Fibroblast of lung (primary cell): Measurements from ENCODE around the gene DRD4. TPM values are rescaled to one million over a fixed set of nuclear protein-coding genes. Genes with fewer than 3 reads are reported as not detected.
A peak's percentile ranks its signal among the peaks of the same experiment; 100 is the strongest.

Experiments used
- DNase-seq, 2 donors: peaks; one replicate each; pipeline versions ENCODE4 v3.0.0 to v3.0.0-alpha.2; 2010; ENCODE audit warnings: low read depth in 2 of 2
- H2AFZ ChIP-seq: 2 replicates; pipeline ENCODE4 v1.5.1; 2012; ENCODE audit warnings: low read length, control low read depth, inconsistent platforms
- H3K27ac ChIP-seq: 2 replicates; pipeline ENCODE4 v1.5.1; 2011; ENCODE audit warnings: low read length, control low read depth; ENCODE audit not compliant: insufficient read depth
- H3K27me3 ChIP-seq: 2 replicates; pipeline ENCODE4 v1.5.1; 2011; ENCODE audit warnings: mild to moderate bottlenecking, low read length; ENCODE audit not compliant: control insufficient read depth, insufficient read depth
- H3K36me3 ChIP-seq: 2 replicates; pipeline ENCODE4 v1.5.1; 2011; ENCODE audit warnings: low read length; ENCODE audit not compliant: control insufficient read depth, insufficient read depth
- H3K4me1 ChIP-seq: 2 replicates; pipeline ENCODE4 v1.5.1; 2011; ENCODE audit warnings: low read length; ENCODE audit not compliant: control insufficient read depth, insufficient read depth; ENCODE audit errors: extremely low read depth
- H3K4me2 ChIP-seq: 2 replicates; pipeline ENCODE4 v1.5.1; 2011; ENCODE audit warnings: low read length, control low read depth; ENCODE audit not compliant: insufficient read depth; ENCODE audit errors: extremely low read depth
- H3K4me3 ChIP-seq, 4 experiments: fragments of 200-600 bp in 1 of 4; sonication (generic) in 1 of 4; replicated peaks in 1 of 4; 2 replicates each; pipeline ENCODE4 v1.5.1; 2011 to 2016; ENCODE audit warnings: low read length in 4 of 4, low read depth in 3 of 4, mild to moderate bottlenecking in 3 of 4, control low read depth in 2 of 4, inconsistent platforms in 1 of 4, mixed read lengths in 1 of 4; ENCODE audit not compliant: insufficient read depth in 1 of 4; ENCODE audit errors: control extremely low read depth in 1 of 4
- H3K79me2 ChIP-seq: 2 replicates; pipeline ENCODE4 v1.5.1; 2012; ENCODE audit warnings: mild to moderate bottlenecking, low read length, inconsistent platforms; ENCODE audit not compliant: control insufficient read depth, insufficient read depth
- H3K9ac ChIP-seq: 2 replicates; pipeline ENCODE4 v1.5.1; 2011; ENCODE audit warnings: mild to moderate bottlenecking, low read length, control low read depth; ENCODE audit not compliant: insufficient read depth
- H3K9me3 ChIP-seq: 2 replicates; pipeline ENCODE4 v1.5.1; 2012; ENCODE audit warnings: low read depth, low read length; ENCODE audit not compliant: control insufficient read depth, insufficient read depth
- H4K20me1 ChIP-seq: 2 replicates; pipeline ENCODE4 v1.5.1; 2011; ENCODE audit warnings: low read length; ENCODE audit not compliant: control insufficient read depth, insufficient read depth; ENCODE audit errors: extremely low read depth
- CTCF ChIP-seq, 2 donors: IDR thresholded peaks in 1 of 2; conservative IDR thresholded peaks in 1 of 2; 1 replicate in 1 of 2; 2 replicates in 1 of 2; pipeline ENCODE4 v1.5.1; 2011 to 2012; ENCODE audit warnings: low read length in 2 of 2, control low read depth in 1 of 2, inconsistent platforms in 1 of 2, low read depth in 1 of 2, mild to moderate bottlenecking in 1 of 2
- EZH2 ChIP-seq: IDR thresholded peaks from 2 replicates; pipeline ENCODE4 v1.5.1; 2012; ENCODE audit warnings: low read length, control low read depth, mild to moderate bottlenecking; ENCODE audit errors: missing control alignments
- polyA plus RNA-seq, 2 donors: library from polyadenylated mRNA; depleted of rRNA in 1 of 2; stranded (reverse) in 1 of 2; unstranded in 1 of 2; fragments of >200 nt; gene quantifications; 2 replicates each; pipeline ENCODE4 v1.2.1, GENCODE V29; 2011 to 2012; ENCODE audit warnings: missing spikeins in 1 of 2
- total RNA-seq: library from RNA; depleted of rRNA; stranded (reverse); fragments of >200 nt; gene quantifications from 2 replicates; pipeline ENCODE4 v1.2.1, GENCODE V29; 2014

Gene DRD4
- total and polyA plus RNA-seq, 2 donors (not counting 1 experiment from before 2014, with no cell fraction given): 0.17 TPM; not detected in 1

- Histone ChIP-seq H3K27ac (no peak overlapping the region), H3K9me3 (no peaks in the 10 kb centered on the region), H3K4me1 (no peaks in the 10 kb centered on the region), H3K4me2 (no peak overlapping the region), H3K4me3 (no peak overlapping the region), H3K36me3 (peaks cover 61% of the 10 kb centered on the region), H3K27me3 (no peaks in the 10 kb centered on the region), H2AFZ (no peak overlapping the region), H3K79me2 (no peaks in the 10 kb centered on the region), H3K9ac (no peak overlapping the region), H4K20me1 (no peaks in the 10 kb centered on the region)
- no peak for TF ChIP-seq EZH2
- TF ChIP-seq CTCF (conservative IDR thresholded peaks at IDR 0.05 in 1 of 2, IDR thresholded peaks at IDR 0.05 in 1 of 2; ENCODE audit: low read depth in 1 of 2, low read length in 2 of 2): no peak
- DNase-seq: peak; percentile 54 to 72
Observed at GRCh38 chr11:606245-606644, 30.8 kb upstream of the DRD4 start.

- Histone ChIP-seq H3K9ac (no peak overlapping the region), H3K4me2 (no peak overlapping the region), H3K4me3 (no peak overlapping the region), H3K79me2 (no peaks in the 10 kb centered on the region), H3K27me3 (no peaks in the 10 kb centered on the region), H3K36me3 (peaks cover 56% of the 10 kb centered on the region), H3K9me3 (no peaks in the 10 kb centered on the region), H2AFZ (no peak overlapping the region), H4K20me1 (no peaks in the 10 kb centered on the region), H3K27ac (no peak overlapping the region), H3K4me1 (no peaks in the 10 kb centered on the region)
- TF ChIP-seq EZH2 (no peak), CTCF (conservative IDR thresholded peaks at IDR 0.05 in 1 of 2, IDR thresholded peaks at IDR 0.05 in 1 of 2; ENCODE audit: low read depth in 1 of 2, low read length in 2 of 2) (no peak)
- DNase-seq: no peak
Observed at GRCh38 chr11:607020-607780, 29.9 kb upstream of the DRD4 start.

GRCh38 chr11:607971-608659, 29.0 kb upstream of the DRD4 start:
- TF ChIP-seq EZH2 (no peak), CTCF (conservative IDR thresholded peaks at IDR 0.05 in 1 of 2, IDR thresholded peaks at IDR 0.05 in 1 of 2; ENCODE audit: low read depth in 1 of 2, low read length in 2 of 2) (no peak)
- no peak for DNase-seq
- H3K27me3 ChIP-seq: no peaks in the 10 kb centered on the region
- no peaks in the 10 kb centered on the region for H3K9me3 ChIP-seq
- H3K9ac ChIP-seq: no peak overlapping the region
- no peaks in the 10 kb centered on the region for H3K79me2 ChIP-seq
- no peak overlapping the region for H3K4me2 ChIP-seq
- no peak overlapping the region for H3K4me3 ChIP-seq
- no peak overlapping the region for H2AFZ ChIP-seq
- no peaks in the 10 kb centered on the region for H3K4me1 ChIP-seq
- peaks cover 62% of the 10 kb centered on the region for H3K36me3 ChIP-seq
- H4K20me1 ChIP-seq: no peaks in the 10 kb centered on the region
- no peak overlapping the region for H3K27ac ChIP-seq
